Stimulated activated CD4-positive, alpha-beta T cell treated with anti-CD3 and anti-CD28 coated beads, Interleukin-2, amount 100 ng/mL, for 4 hours (primary cell): ENCODE results near the gene MEA1.
"Not testable (repeated sequence)": the region's sequence is repeated elsewhere in the genome, so short reads cannot be mapped to it uniquely, and the experiment has no call there.

Experiments
- DNase-seq: peaks from one replicate; pipeline ENCODE4 v3.0.0-alpha.2; 2020; ENCODE audit warnings: low read depth

MEA1 gene

GRCh38 chr6:43013843-43014433 lies at the start of gene MEA1, which contains the start of gene KLHDC3:
MEA1 (minus strand) TSS chr6:43013946; CDS start chr6:43013813, 133 bp downstream.
KLHDC3 (plus strand) TSS chr6:43014249; CDS start chr6:43017193, 2,944 bp downstream.
- peak; percentile 98 for DNase-seq

GRCh38 chr6:43062818-43063217 lies 49.1 kb upstream of the MEA1 start:
- no peak for DNase-seq

DNA sequence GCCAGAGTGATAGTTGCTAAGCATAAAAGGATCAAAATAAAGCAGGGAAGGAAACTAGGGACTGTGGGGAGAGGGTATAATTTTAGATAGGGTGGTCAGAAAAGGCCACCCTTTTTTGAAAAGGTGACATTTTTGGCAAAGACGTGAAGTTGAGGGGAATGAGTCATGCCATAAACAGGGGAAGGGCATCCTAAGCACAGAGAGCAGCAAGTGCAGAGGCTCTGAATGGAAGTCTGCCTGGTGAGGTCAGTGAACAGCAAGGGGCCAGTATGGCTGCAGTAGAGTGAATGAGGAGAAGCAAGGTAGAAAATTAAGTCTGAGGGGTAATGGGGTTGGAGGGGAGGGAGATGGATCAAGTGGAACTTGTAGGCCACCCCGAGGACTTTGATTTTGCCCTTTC lies 48.1 kb upstream of the MEA1 start:
- no peak for DNase-seq

GRCh38 chr6:43060755-43061633 lies 47.2 kb upstream of the MEA1 start:
- no peak for DNase-seq

GRCh38 chr6:43060034-43060754 lies 46.4 kb upstream of the MEA1 start:
- DNase-seq = no peak

GRCh38 chr6:43059168-43060033 lies 45.7 kb upstream of the MEA1 start, which contains the start of the genes KLC4 and MRPL2:
KLC4 (plus strand) TSS chr6:43059631; CDS start chr6:43061336, 1,705 bp downstream.
MRPL2 (minus strand) TSS chr6:43059434; CDS start chr6:43059381, 53 bp downstream.
- peak; percentile 94 for DNase-seq

DNA sequence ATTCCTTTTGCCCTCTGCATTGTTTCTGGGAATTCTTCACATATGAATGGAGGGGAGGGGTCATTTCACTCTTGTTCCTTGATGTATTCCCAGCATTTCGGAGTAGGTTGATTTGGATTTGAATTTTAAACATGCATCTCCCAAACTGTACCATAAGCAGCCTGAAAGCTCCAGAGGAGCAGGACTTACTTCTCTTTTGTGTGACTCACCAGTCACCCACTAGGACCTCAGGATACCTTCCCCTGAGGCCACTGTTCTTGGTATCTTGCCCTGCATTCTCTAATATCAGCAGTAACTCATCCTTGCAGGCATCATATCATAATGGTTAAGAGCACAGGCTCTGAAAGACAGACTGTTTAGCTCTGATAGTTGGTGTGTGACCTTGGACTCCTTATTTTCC lies 44.8 kb upstream of the MEA1 start:
- no peak for DNase-seq

GRCh38 chr6:43055966-43056365 lies 42.2 kb upstream of the MEA1 start:
- no peak for DNase-seq

GRCh38 chr6:43054206-43054943 lies 40.6 kb upstream of the MEA1 start:
- DNase-seq = no peak

GRCh38 chr6:43053545-43054205 lies 39.9 kb upstream of the MEA1 start, which contains the start of gene CUL7:
CUL7 (minus strand) TSS chr6:43053851; CDS start chr6:43052788, 1,063 bp downstream.
- DNase-seq = peak; percentile 80

DNA sequence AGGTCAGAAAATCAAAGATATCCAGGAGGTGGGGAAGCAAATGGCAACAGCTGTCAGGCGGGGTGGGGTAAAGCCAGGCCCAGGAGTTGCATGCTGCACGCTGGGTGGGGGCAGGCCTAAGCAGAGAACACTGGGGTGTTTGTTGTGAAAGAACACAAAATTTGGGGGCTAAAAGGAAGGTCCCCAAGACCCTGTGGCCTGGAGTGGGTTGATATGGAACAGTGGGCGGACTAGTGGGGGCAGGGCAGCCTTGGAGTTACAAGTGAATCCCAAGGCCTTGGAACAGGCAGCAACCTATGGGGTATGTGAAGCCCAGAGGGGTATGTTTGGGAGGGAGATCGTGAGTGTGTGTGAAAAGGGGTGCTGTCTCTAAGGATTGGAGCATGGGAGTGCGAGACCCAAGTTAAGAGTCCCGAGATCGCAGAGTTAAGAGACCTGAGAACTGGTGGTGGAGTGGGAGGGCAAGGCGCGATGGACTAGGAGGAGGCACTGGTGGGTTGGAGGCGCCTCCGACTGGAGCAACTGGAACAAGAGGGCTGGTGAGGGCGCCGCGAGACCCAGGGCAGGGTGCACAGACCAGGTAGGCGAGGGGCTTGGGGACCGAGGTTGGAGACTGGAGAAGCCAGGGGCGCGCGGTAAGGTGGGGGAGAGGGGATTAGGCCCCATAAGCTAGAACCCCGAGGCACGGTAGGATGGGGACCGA lies 39.2 kb upstream of the MEA1 start:
- no peak for DNase-seq

DNA sequence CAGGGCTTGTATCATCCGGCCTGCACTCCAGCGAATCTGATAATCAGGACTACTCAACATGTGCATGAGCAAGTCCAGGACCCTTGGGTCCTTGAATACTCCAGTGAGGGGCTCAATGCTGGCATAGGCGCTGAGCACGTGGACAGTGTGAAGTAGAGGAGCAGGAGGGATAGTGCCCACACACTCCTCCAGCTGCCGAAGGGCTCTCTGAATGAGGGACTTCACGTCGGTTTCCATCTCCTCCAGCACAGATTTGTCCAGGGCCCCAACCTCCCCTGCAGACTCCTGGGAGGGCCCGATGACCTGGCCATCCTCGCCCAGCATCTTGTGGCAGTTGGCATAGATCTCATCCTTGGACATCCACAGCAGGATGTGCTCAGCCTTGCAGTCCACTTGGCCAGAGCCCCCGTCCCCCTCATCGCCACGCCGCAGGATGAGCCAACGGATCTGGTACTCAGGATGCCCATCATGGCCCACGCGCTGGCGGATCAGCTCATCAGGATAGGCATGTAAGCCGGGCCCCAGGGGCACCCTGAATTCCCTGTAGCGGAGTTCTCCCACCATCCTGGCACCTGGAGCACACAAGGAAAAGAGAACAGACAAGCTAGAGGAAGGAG lies 38.6 kb upstream of the MEA1 start:
- no peak for DNase-seq

DNA sequence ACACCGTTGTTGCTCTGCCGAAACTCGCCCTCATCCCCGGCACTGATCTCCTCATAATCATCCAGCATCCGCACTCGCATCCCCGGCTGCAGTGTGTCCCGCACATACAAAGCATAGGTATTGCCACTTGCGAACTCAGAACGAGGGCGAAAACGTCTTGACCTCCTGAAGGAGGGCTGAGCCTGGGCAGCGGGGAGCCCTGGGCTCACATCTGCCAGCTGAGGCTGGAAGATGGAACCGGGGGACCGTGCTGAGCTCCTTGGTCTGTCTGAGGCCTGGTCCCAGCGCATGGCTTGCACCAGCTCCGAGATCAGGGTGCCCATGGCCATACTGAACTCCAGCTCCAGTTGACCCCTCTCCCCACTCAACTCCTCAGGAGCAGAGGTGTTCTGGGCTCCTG lies 37.2 kb upstream of the MEA1 start:
- DNase-seq = no peak

DNA sequence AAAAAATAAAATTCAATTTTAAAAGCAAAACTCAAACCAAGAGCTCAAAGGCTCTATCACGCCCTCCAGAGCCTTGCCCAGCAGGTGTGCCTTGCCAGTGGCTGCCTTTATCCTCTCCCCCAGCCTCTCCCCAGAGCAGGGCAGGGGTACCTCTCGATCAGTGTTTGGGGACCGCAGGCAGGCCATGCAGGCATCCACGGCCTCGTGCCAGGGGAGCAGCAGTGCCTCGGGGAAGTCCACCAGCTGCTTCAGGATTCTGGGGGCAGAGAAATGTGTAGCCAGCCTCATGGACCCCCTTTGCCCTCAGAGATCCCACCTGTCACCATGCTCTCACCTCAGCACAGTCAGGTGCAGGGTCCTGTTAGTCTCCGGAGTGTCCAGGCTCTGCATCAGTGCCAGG lies 34.3 kb upstream of the MEA1 start:
- no peak for DNase-seq

DNA sequence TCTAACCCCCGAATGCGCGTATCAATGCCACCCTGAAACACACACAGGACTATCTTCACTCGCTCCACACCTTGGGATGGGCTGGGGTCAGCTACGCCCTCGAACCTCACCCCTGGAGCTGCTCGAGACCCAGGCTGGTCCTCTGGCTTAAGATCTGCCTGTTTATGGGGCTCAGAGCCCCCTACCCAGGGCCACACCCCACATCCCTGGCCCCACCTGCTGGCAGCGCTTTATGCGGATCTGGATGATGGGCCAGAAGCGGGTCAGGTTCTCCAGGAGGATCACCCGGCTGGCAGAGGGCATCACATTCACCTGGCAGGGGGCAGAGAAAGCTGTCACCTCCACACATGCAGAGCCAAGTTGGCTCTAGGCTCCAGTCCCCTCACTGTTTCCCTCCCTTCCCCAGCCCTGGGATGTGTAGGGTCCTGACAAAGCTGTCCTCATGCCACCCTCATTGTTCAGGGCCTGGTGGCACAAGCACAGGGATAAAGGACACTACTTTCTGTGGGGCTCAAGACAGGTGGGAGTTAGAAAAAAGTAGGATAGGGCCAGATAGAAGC lies 31.7 kb upstream of the MEA1 start:
- no peak for DNase-seq

GRCh38 chr6:43043310-43043709 lies 29.6 kb upstream of the MEA1 start:
- DNase-seq = no peak

DNA sequence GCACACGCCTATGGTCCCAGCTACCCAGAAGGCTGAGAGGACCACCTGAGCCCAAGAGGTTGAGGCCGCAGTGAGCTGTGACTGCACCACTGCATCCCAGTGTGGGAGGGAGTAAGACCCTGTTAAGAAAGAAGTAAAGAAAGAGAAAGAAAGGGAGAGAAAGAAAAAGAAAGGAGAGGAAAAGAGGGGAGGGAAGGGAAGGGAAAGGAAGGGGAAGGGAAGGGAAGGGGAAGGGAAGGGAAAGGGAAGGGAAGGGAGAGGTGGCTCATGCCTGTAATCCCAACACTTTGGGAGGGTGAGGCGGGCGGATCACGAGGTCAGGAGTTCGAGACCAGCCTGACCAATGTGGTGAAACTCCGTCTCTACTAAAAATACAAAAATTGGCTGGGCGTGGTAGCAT lies 27.7 kb upstream of the MEA1 start:
- not testable (repeated sequence) for DNase-seq

GRCh38 chr6:43040542-43041257 lies 27.0 kb upstream of the MEA1 start:
- DNase-seq = no peak
